NCI-H748 treated with DMSO at 0.1 percent for 48 hours (cell line): Measurements from ENCODE around the gene FYCO1.

Experiments used
- DNase-seq: peaks from one replicate; lab custom pipeline; 2025; lab: John Stamatoyannopoulos, UW

FYCO1 gene

GRCh38 chr3:45884368-45885201 lies 111.0 kb downstream of the FYCO1 start:
- DNase-seq = no peak

- no peak for DNase-seq
Measured at GRCh38 chr3:45881078-45882022, 114.3 kb downstream of the FYCO1 start.

GRCh38 chr3:45880725-45881077 lies 114.9 kb downstream of the FYCO1 start:
- DNase-seq = no peak

DNA sequence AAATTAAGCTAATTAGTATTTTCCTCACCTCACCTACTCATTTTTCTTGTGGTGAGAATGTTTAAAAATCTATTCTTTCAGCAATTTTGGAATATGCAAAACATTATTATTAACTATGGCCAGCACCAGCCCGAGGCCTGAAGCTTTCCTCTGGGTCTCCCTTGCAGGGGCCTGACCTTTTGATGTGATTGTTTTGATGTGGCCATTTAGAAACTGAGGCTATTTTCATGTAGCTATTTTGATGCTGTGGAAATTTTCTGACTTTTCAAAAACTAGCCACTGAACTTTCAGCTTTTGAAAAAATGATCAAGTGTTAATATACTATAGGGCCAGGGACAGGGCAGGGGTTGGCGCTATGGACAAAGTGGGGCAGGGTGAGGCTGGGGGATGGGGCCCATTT lies 117.5 kb downstream of the FYCO1 start:
- no peak for DNase-seq

- DNase-seq = no peak
Measured at GRCh38 chr3:45874677-45875346, 120.8 kb downstream of the FYCO1 start.

DNA sequence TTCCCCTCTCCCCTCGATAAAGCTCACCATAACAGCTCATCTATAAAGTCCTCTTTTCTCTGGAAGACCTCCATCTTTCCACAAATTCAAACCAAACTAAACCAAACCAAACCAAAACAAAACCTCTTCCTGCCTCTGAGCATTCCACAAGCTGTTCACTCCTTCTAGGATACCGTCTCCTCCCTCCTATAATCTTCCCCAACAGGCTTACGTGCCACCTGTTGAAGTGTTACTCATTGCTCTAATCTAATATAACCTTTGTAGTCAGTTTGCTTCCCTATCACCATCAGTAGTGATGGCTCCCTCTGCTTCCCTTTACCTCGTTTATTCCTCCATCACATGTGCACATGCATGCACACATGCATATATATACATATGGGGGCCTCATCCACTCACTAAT lies 122.0 kb downstream of the FYCO1 start:
- no peak for DNase-seq

- DNase-seq = no peak
Measured at GRCh38 chr3:45873036-45873435, 122.6 kb downstream of the FYCO1 start.

DNA sequence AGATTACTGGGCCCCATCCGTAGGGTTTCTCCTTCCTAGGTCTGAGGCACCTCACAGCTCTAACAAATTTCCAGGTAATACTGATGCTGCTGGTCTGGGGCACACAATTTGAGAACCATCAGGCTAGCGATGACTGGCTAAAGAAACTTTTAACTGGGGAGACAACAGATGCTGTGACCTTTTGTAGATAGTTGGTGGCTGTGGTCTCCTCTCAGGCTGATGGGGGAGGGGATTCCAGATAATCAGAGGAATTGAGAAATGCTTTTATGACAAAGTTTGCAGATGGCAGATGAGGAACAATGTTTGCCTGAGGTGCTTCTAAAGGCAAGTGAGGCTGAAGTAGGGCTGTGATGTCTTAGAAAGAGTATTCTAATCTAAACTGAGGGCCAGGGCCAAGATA lies 123.1 kb downstream of the FYCO1 start:
- no peak for DNase-seq

DNA sequence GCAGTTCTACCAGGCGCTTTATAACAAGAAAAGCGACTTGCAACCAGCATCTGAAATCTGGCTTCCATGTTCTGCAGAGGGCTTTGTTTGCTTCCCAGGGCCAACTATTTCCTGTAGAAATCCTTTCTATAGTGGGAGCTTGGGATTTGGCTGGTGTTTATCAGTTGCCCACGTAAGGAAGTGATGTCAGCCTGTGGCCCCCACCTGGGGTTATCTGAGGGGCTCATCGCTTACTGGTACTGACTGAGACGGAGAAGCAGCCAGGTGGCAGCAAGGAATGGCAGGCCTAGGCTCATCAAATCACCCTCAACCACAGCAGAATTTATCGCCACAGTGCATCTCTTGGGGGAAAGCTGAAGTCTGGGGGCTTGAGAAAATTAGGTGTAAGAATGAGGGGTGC lies 123.8 kb downstream of the FYCO1 start:
- DNase-seq = no peak

DNA sequence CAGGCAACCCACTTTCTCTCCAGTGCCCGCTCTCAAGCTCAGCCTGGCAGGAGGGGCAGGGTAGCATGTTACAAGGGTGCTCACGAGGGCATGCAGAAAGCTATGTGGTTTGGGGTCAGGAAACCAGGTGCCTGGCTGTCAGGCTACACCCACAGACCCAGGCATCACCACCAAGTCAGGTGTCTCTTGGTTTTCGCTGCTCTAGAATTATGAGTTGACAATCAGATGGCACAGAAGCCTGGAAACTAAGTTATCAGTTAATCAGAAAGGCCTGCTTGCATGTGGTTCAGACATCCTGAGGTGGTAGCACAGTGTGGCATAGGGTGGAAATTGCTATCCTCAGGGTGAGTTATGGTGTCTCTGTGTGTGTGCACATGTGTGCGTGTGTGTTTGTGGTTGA lies 125.5 kb downstream of the FYCO1 start:
- DNase-seq = no peak

GRCh38 chr3:45869638-45870037 lies 126.0 kb downstream of the FYCO1 start:
- no peak for DNase-seq

- no peak for DNase-seq
Measured at GRCh38 chr3:45868650-45869049, 127.0 kb downstream of the FYCO1 start.

- DNase-seq = no peak
Measured at GRCh38 chr3:45868213-45868612, 127.4 kb downstream of the FYCO1 start.
